Activated CD4-positive, alpha-beta T cell treated with anti-CD3 and anti-CD28 coated beads for 24 hours (primary cell): ENCODE measurements around the gene TRPM3.
"Not testable (repeated sequence)": the region's sequence is repeated elsewhere in the genome, so short reads cannot be mapped to it uniquely, and the experiment has no call there.

Experiments
- DNase-seq, 2 donors: peaks; one replicate each; pipeline ENCODE4 v3.0.0-alpha.2; 2020; ENCODE audit warnings: low read depth in 2 of 2

Gene TRPM3

DNA sequence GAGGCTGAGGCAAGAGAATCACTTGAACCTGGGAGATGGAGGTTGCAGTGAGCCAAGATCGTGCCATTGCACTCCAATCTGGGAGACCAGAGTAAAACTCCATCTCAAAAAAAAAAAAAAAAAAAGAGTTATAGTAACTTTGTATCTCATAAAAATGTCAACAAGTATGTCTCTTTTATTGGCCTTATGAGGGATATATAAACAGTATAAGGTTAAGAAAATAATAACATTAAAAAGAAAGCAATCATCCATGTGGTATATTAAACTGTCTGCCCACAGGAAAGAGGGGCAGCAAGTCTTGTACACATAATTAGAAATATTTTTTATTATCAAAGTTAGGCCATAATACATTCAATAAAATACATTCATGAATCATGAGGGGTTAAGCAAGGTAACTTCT, 447.6 kb downstream of the TRPM3 start:
- no peak for DNase-seq

DNA sequence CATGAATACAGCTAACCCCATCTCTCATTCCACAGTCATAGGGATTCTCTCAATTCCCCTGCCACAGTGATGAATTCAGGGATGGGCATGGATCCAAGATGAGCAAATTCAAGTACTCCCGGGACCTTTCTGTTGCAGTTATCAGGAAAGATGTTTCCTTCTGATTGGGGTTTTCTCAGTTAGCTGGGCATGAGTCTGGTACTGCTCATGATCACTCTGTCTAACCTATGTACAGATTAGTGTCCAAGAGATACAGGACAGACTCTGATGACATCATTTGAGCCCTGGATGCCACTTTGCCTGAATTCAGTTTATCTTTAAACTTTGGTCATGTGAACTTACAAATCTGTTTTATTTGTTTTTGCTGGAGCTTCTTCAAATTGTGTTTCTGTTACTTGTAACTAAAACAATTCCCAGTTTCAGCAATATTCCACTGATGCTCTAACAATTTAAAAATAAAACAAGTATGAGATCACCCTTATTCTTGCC, 449.2 kb downstream of the TRPM3 start:
- no peak for DNase-seq

DNA sequence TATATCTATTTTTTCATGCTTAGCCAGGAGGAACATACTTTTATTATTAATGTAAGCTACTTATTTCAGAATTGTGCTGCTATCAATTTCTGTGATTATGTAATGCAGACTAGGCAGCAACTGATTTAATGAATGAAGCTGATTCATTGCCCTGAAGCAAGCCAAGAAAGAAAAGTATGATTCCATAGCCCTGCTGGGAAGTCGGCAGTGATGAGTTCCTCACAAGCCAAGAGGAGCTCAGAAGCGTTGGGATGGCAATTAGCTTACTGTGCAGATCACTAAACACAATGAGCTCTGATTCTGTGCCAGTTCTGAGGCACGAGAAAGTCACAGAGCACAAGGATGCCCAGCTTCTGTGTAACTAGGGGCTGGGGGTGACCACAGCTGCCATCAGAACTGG, 452.7 kb downstream of the TRPM3 start:
- no peak for DNase-seq

DNA sequence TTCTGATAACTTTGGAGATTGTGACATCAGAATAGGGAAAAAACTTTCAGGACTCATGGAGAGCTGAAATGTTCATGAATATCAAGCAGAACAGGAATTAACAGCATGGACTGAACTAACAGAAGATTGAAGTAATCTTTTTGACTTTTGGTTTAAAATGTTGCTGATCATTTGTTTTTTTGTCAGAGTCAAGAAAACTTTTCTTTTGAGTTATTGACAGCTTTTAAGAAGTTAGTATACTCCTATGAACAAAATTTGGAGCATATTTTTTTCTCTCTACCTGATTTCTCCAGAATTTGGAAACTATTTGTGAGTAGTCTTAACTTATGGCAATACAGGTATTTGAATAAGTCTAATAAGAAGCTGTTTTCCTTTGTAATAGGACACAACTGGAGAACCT, 462.7 kb downstream of the TRPM3 start:
- DNase-seq: no peak

DNA sequence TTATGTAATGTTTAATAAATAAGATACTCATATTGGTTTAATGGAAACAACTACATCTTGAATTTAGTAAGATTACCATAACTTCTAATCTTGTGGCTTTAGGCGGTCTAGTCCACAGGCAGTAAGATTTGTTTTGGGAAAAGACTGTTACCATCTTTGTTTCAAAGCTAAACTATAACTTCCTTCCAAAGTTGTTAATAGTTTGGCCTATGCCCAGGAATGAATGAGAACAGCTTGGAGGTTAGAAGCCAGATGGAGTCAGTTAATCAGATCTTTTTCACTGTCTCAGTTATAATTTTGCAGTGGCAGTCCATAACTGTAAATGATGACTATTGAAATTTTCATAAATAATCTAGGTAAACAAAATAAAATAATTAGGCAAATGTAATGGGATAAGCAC, 465.1 kb downstream of the TRPM3 start:
- no peak for DNase-seq

DNA sequence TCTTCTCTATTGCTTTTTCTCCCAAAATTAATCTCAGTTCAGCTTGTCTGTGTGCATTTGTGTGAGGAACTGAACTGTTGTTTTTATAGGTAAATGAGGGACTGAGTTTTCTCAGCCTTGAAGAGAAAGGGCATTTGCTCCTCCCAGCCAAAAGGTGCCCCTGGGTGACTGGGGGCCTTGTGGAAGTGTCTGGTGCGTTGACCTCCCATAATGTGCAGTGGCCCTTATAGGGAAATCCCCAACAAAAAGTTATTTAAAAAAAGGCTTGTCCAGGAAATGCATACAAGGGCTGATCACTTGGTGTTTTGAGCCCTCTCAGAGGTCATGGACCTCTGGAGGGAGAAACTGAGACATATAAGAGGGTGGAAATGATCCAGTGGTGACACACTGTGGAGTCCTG, 467.3 kb downstream of the TRPM3 start:
- DNase-seq: no peak

DNA sequence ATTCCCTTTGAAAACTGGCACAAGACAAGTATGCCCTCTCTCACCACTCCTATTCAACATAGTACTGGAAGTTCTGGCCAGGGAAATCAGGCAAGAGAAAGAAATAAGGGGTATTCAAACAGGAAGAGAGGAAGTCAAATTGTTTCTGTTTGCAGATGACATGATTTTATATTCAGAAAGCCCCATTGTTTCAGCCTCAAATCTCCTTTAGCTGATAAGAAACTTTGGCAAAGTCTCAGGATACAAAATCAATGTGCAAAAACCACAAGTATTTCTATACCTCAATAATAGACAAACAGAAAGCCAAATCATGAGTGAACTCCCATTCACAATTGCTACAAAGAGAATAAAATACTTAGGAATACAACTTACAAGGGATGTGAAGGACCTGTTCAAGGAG, 476.8 kb downstream of the TRPM3 start:
- not testable (repeated sequence) for DNase-seq

DNA sequence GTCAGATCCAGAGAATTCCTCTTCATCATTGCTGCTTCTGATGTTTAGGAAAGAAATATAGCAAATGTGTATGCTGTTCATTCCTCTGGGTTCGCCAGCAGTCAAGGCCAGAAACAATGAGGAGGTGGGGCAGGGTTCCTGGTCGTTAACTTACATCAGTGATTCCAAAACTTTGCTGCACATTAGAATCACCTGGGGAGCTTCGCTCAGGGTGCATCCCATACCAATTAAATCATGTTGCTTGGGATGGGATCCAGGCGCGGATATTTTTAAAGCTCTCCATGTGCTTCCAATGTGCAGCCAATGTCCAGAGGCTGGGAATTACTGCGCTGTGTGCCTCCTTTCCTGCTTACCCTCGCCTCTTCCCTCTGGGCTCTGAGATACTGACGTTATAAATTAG, 479.1 kb downstream of the TRPM3 start:
- DNase-seq: no peak

DNA sequence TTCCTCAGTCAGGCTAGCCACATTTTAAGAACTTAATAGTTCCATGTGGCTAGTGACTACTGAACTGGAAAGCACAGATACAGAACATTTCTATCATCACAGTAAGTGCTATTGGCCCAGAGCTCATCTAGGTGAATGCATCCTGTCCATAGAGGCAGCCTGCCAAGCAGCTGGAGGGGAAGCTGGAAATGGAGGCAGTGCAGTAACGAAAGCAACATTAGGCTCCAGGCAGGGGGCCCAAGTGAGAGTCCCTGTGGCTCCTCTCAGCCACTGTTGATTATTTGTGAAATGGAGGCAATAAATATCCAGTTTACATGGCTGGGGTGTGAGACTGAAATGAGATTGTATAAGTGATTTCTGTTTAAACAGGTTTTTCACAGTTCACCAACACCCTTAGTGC, 479.8 kb downstream of the TRPM3 start:
- DNase-seq: no peak

DNA sequence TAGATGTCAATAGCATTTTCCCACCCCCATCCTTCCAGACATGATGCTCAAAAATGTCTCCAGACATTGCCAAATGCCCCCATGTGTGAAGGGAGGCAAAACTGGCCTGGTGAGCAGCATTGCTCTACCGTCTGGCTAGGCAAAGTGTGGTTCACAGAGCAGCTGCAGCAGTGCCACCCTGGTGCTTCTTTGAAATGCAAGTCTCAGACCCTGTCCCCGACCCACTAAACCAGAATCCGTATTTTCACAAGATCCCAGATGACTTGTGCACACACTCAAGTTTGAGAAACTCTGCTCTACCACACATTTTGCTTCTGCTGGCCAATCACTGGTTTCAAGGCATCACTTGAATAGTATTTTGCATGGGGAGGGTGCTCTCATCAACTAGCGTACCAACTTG, 480.4 kb downstream of the TRPM3 start:
- no peak for DNase-seq

DNA sequence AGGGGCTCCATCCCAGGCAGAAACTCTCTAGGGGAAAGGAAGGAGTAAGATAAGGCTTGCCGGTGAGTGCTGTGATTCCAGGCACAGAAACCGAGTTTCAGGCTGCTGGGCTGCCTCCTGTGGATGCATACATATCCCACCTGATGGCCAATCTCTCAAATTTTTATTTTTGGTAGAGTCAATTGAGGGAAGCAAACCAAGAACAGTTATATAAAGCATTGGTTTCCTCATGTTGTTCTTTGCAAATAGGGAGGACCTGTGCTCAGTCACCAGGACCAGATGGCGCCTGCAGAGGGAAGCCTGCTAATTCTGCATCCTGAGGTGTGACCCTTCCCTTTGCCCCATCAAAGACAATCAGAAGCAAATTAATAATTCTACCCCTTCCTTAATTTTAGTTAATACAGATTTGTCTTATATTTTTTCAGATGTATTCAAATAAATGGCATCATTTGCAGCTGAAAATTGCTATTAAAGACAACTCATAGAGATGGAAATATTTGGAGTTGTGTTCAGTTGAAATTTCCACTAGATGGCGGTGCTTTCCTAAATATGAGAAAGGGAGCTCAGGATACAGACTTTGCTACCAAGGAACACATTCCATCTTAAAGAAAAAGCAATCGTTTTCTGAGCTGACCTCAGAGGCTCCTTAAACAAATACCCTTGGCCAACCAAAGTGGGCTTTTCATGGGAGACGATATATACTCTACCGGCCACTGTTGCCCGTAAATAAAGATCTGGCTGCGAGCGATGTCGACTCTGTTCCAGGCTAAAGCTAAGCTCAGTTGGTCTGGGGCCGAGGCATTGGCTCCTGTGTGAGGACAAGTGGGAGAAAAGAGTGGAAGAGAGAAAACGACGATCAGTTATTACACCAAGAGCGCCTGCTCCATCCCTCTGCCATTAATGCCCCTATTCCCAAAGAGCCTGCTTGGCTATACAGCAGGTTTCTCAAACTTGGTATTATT, 481.3 kb downstream of the TRPM3 start:
- DNase-seq: no peak

DNA sequence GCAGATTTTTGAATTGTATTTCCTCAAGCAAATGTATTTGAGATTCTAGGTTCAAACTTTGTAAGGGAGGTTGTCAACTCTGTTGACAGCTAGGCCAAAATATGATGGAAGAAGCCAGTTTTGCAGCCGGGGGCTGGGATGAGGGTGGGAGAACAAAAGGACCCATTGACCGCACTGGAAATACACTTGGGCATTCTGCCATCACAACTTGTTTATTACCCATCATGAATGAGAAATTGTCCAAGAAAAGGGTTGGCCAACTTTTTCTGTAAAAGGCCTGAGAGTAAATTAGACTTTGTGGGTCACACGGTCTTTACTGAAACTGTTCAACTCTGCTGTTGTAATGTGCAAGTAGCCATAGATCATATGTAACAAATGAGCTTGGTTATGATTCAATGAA, 485.6 kb downstream of the TRPM3 start:
- no peak for DNase-seq

DNA sequence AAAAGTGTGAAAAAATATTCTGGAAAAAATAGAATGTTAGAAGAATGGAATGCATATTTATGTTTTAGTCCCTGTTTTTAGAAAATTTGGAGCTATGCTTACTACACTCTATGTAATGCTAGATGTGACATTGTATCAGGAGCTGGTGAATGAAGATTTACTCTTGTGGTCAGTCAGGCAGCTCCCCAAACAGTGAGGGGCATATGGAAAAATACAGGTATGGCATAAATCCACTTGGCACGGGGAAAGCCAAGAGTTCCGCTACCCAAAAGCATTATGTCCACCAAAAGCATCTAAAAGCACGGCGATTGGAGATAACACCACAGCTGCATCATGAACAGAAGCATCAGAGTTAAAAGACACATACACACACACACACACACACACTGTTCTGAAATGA, 486.7 kb downstream of the TRPM3 start:
- no peak for DNase-seq

DNA sequence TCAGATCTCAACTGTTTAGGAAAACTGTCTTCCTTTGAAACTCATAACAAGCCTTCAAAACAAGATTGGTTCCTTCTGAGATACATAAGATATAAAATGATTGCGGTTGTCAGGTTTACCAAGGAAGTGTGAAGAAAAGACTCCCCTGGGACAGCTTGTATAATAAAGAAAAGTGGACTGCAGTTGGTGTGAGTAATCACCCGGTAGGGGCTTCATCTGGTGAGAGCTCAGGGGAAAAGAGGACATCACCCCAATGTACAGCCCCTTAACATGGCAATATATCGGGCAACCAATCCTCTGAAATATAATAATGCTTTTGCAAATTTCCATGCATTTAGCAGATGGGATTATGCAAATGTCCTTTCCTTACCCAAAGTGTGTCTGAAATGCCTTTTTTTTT, 490.4 kb downstream of the TRPM3 start:
- no peak for DNase-seq

DNA sequence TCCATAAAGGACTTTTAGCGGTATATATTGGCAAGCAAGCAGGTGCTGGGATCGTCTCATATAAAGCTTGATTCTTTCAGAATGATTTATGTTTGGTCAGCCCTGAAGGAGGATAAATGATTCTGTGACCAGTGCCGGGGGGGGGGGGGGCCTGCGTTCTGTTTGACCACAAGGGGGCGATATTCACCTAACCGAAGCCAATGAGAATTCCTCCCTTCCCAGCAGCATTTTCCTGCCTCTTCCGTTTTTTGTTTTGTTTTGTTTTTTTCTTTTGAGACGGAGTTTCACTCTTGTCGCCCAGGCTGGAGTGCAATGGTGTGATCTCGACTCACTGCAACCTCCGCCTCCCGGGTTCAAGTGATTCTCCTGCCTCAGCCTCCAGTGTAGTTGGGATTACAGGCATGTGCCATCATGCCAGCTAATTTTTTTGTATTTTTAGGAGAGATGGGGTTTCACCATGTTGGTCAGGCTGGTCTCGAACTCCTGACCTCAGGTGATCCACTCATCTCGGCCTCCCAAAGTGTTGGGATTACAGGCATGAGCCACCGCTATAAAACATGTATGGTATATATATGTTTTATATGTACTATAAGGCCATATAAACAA, 492.2 kb downstream of the TRPM3 start:
- DNase-seq: not testable (repeated sequence)

DNA sequence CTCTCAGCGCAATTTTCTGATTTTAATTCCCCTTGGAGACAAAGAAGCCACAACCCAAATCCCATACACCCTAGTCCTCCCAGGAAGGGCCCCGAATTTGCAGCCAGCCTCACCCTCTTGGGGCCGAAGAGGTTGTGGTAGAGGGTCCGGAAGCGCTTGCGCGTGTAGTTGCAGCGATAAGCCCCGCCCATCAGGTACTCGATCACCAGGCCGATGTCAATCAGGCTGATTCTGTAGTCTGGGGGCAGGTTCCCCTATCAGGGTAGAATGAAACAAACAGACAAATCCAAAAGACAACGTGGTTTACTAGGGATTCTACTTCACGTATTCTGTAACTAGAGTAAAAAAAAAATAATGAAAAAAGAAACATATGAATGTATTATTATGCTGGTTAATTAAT, 496.3 kb downstream of the TRPM3 start:
- no peak for DNase-seq

DNA sequence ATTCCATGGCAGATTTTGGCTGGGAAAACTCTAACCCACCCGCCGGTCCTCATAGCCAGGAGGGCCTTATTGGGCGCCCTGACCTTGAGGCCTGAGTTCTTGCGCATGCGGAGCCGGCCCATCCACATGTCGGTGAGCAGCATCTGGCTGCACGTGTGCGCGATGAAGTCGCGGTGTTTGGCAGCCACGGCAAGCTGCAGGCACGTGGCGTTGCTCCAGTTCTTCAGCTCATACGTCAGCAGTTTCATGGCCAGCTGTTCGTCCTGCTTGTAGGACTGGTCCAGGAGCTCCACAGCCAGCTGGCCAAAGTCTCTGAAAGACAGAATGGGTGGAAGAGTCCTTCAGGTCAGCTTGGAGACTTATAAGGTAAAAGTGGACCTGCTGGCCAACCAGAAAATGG, 502.6 kb downstream of the TRPM3 start:
- no peak for DNase-seq

DNA sequence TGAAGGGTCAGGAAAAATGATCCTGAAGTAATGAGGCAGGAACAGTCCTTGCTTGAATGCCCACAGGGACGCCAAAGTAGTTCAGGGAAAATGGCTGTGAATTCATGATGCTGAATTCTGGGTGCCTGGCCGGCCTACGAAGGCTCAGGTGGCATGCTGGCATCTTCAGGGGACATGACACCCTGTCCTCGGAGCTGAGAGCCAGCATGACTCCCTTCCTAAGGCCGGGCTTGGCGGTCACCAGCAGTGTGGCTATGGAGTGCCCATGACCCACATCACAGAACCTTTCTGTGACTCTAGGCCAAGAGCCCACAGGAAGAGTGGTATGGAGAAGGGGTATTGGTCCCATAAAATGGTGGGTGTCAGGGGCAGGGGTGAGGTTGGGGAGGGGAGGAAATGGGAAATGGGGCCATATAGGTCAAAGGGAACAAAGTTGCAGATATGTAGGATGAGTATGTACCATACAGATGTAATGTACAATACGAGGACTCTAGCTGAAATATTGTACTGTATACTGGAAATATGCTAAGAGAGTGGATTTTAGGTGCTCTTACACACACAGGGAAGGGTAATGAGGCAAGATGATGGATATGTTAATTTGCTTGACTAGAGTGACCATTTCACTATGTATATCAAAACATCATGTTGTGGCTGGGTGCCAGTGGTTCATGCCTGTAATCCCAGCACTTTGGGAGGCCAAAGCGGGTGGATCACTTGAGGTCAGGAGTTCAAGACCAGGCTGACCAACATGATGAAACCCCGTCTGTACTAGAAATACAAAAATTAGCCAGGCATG, 504.2 kb downstream of the TRPM3 start:
- no peak for DNase-seq

DNA sequence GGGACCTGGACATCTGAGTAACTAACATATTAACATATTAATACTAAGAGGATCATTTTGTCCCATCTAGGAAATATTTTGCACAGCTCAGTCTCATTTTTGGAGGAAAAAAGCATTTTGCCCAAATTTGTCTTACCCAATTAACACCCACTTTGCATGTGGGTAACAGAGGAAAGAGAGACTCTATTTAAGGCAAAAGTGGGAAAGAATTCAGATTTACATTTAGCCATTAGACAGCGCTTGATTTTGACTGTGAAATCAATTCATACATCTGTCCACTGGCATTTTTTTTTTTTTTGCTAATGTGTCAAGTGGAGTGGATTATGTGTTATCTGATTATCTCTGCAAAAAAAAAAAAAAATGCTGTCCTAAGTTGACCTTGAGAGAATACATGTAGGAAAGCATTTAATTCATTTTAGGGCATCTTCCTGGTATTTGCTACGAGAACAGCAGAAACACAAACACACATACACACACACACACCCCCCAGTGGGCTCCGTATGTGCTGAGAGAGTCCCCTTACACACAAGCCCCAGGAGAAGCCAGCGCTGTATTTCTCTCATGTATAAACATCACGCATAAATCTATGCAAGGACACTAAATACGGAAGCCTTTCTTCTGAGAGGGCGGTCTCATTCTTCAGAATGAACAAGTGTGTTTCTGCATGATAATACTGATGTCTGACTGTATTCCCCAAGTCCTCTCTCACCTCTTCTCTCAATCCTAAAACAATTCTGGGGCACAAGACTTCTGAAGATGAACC, 505.0 kb downstream of the TRPM3 start:
- DNase-seq: no peak

DNA sequence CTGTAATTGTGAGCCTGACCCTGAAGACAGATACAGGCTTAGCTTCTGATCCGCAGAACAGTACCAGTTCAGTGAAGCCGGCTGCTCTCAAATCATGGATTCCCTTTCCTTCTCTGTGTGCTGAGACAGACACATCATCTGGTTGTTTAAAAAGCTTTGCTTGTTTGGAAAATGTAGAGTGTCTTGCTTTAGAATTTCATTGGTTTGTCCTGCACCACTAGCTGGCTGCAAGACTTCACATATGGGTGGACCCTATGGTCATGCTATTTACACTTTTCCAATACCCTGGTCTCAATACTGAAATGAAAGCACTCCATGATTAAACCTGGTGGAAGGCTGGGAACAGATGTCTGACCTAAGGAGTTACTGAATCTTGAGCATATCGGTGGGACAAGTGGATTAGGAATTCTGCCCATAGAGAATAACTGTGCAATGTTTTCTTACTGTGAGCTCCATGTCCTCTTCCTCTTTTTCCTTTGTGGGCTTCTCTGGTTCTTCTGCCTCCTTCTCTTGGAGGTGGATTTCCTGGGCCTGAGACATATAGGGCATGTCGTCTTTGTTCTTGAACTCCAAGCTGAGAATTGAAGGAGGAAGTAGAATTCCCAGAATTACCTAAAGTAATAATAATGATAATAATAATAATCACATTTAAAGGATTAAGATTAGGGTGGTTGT, 505.8 kb downstream of the TRPM3 start:
- no peak for DNase-seq
